HCT116 (cell line): Measurements from ENCODE around the gene GPBAR1. TPM values are rescaled to one million over a fixed set of nuclear protein-coding genes. Genes with fewer than 3 reads are reported as not detected.

Experiments used
- ATAC-seq: fragments of 200-7000 bp; cut with Tn5 transposase; 2 replicates; pipeline ENCODE4 v1.9.1; 2020; ENCODE audit warnings: mild to moderate bottlenecking, moderate library complexity
- BruUV-seq: library from RNA; stranded (reverse); fragments of 400-500 nt; replicated peaks from 2 replicates; lab custom pipeline; 2021; lab: Mats Ljungman, UMichigan
- CTCF ChIA-PET: fragments of 300-600 bp; sonication (Branson Sonifier 250); formaldehyde crosslinking; loops from one replicate; lab custom pipeline; 2021; ENCODE audit warnings: antibody characterized with exemption; lab: Charles Lee
- POLR2A ChIA-PET: fragments of 300-600, 350-600 bp; sonication (Branson Sonifier 250); formaldehyde crosslinking; loops from one replicate; lab custom pipeline; 2021; ENCODE audit warnings: antibody characterized with exemption; lab: Charles Lee
- RAD21 ChIA-PET, 2 experiments: fragments of 300-600 bp; sonication (Branson Sonifier 250); formaldehyde crosslinking; loops; one replicate each; lab custom pipeline; 2023; ENCODE audit warnings: low total read pairs in 2 of 2; ENCODE audit not compliant: uncharacterized antibody in 2 of 2, unreplicated experiment in 2 of 2, low non-redundant PET in 1 of 2; lab: Charles Lee
- DNase-seq: peaks from one replicate; pipeline ENCODE4 v3.0.0-alpha.2; 2010; ENCODE audit warnings: low read depth, low spot score
- H2AFZ ChIP-seq: fragments of 200-600 bp; shearing (Covaris generic), sonication (generic); 2 replicates; pipeline ENCODE4 v1.6.1; 2017; ENCODE audit warnings: low read depth, mixed run types, mixed read lengths, antibody characterized with exemption, low read length; ENCODE audit not compliant: poor library complexity, severe bottlenecking
- H3K27ac ChIP-seq: 2 replicates; pipeline ENCODE4 v1.5.1; 2012; ENCODE audit warnings: low read depth, low read length
- H3K27me3 ChIP-seq: fragments of 200-600 bp; sonication (generic); 2 replicates; pipeline ENCODE4 v1.6.1; 2016; ENCODE audit warnings: mixed run types, low read length, mixed read lengths; ENCODE audit not compliant: insufficient read depth
- H3K36me3 ChIP-seq, 2 experiments: fragments of 200-500 bp in 1 of 2; fragments of 200-600 bp in 1 of 2; sonication (Bioruptor generic) in 1 of 2; sonication (generic) in 1 of 2; 2 replicates each; pipeline versions ENCODE4 v1.5.1 to v1.6.1; 2014 to 2016; ENCODE audit warnings: low read length in 2 of 2, inconsistent platforms in 1 of 2, mixed read lengths in 1 of 2, mixed run types in 1 of 2; ENCODE audit not compliant: insufficient read depth in 2 of 2, control insufficient read depth in 1 of 2
- H3K4me1 ChIP-seq, 2 experiments: fragments of 200-600 bp in 1 of 2; sonication (generic) in 1 of 2; 2 replicates each; pipeline versions ENCODE4 v1.5.1 to v1.6.1; 2012 to 2017; ENCODE audit warnings: low read length in 2 of 2, inconsistent platforms in 1 of 2, mild to moderate bottlenecking in 1 of 2, mixed read lengths in 1 of 2, mixed run types in 1 of 2, moderate library complexity in 1 of 2; ENCODE audit not compliant: insufficient read depth in 2 of 2, control insufficient read depth in 1 of 2
- H3K4me2 ChIP-seq: fragments of 200-600 bp; sonication (generic); 2 replicates; pipeline ENCODE4 v1.6.1; 2017; ENCODE audit warnings: mixed run types, low read length, mixed read lengths
- H3K4me3 ChIP-seq, 2 experiments: fragments of 200-600 bp in 1 of 2; sonication (generic) in 1 of 2; replicated peaks in 1 of 2; 2 replicates each; pipeline ENCODE4 v1.5.1; 2011 to 2016; ENCODE audit warnings: low read length in 2 of 2, control low read depth in 1 of 2, low read depth in 1 of 2, mild to moderate bottlenecking in 1 of 2, mixed read lengths in 1 of 2, mixed run types in 1 of 2
- H3K79me2 ChIP-seq: fragments of 200-600 bp; sonication (generic); 2 replicates; pipeline ENCODE4 v1.6.1; 2017; ENCODE audit warnings: mild to moderate bottlenecking, mixed run types, low read length, moderate library complexity, mixed read lengths; ENCODE audit not compliant: insufficient read depth
- H3K9ac ChIP-seq: fragments of 200-600 bp; sonication (generic); 2 replicates; pipeline ENCODE4 v1.6.1; 2016; ENCODE audit warnings: low read length, mixed read lengths
- H3K9me2 ChIP-seq: fragments of 200-600 bp; sonication (generic), shearing (Covaris generic); 2 replicates; pipeline ENCODE4 v1.6.1; 2017; ENCODE audit warnings: mixed run types, mild to moderate bottlenecking, moderate library complexity; ENCODE audit not compliant: insufficient read depth
- H3K9me3 ChIP-seq, 2 experiments: fragments of 200-500 bp in 1 of 2; fragments of 200-600 bp in 1 of 2; sonication (Bioruptor generic) in 1 of 2; sonication (generic) in 1 of 2; 2 replicates each; pipeline ENCODE4 v1.6.1; 2014 to 2017; ENCODE audit warnings: low read length in 2 of 2, mixed read lengths in 2 of 2, inconsistent platforms in 1 of 2, low read depth in 1 of 2, mild to moderate bottlenecking in 1 of 2, mixed run types in 1 of 2, moderate library complexity in 1 of 2; ENCODE audit not compliant: control insufficient read depth in 1 of 2, insufficient read depth in 1 of 2
- H4K20me1 ChIP-seq: fragments of 200-600 bp; sonication (generic), shearing (Covaris generic); 2 replicates; pipeline ENCODE4 v1.6.1; 2017; ENCODE audit warnings: mixed run types, mild to moderate bottlenecking, moderate library complexity; ENCODE audit not compliant: insufficient read depth
- ATF3 ChIP-seq: IDR thresholded peaks from 2 replicates; pipeline ENCODE4 v1.6.1; 2012
- CBX3 ChIP-seq: IDR thresholded peaks from 2 replicates; pipeline ENCODE4 v1.6.1; 2012; ENCODE audit warnings: low read depth
- CEBPB ChIP-seq: IDR thresholded peaks from 2 replicates; pipeline ENCODE4 v1.6.1; 2012; ENCODE audit warnings: low read depth
- EGR1 ChIP-seq: IDR thresholded peaks from 2 replicates; pipeline ENCODE4 v1.6.1; 2012; ENCODE audit warnings: low read depth
- ELF1 ChIP-seq: IDR thresholded peaks from 2 replicates; pipeline ENCODE4 v1.6.1; 2012; ENCODE audit warnings: low read depth, borderline replicate concordance
- EZH2 ChIP-seq: fragments of 200-600 bp; sonication (generic); IDR thresholded peaks from 2 replicates; pipeline ENCODE4 v1.6.1; 2017; ENCODE audit warnings: antibody characterized with exemption, mixed run types
- JUND ChIP-seq: IDR thresholded peaks from 2 replicates; pipeline ENCODE4 v1.6.1; 2012
- REST ChIP-seq: IDR thresholded peaks from 2 replicates; pipeline ENCODE4 v1.6.1; 2012; ENCODE audit warnings: low read depth
- SRF ChIP-seq: IDR thresholded peaks from 2 replicates; pipeline ENCODE4 v1.6.1; 2012; ENCODE audit warnings: low read depth
- TCF7L2 ChIP-seq: IDR thresholded peaks from 2 replicates; pipeline ENCODE4 v1.7.0; 2011; ENCODE audit warnings: borderline replicate concordance, inconsistent platforms; ENCODE audit not compliant: insufficient read depth, insufficient read length; ENCODE audit errors: extremely low read depth
- intact Hi-C: fragments of 100-400 bp; cut with micrococcal nuclease; formaldehyde crosslinking; loops from 2 replicates; pipeline ENCODE4 v1.10.0; 2022
- total RNA-seq: library from RNA; stranded (reverse); gene quantifications from one replicate; pipeline ENCODE4 v1.2.1, GENCODE V29; 2021; ENCODE audit not compliant: unreplicated experiment

The GPBAR1 gene
- total RNA-seq, 1 experiment from 2014 or later = 0.27 TPM

GRCh38 chr2:218219934-218220333 lies 40.9 kb upstream of the GPBAR1 start:
- Histone ChIP-seq H3K9me2 (no peaks in the 10 kb centered on the region), H3K27ac (no peak overlapping the region), H3K9me3 (no peaks in the 10 kb centered on the region), H3K36me3 (peaks cover 5 to 17% of the 10 kb centered on the region in 2 experiments; a peak in 3 of 4 replicates), H3K79me2 (peaks cover 79% of the 10 kb centered on the region), H3K9ac (no peak overlapping the region), H3K4me3 (no peak overlapping the region), H3K4me1 (peaks cover 12 to 26% of the 10 kb centered on the region in 2 experiments), H2AFZ (no peak overlapping the region), H3K27me3 (no peaks in the 10 kb centered on the region), H3K4me2 (no peak overlapping the region), H4K20me1 (peaks cover 13% of the 10 kb centered on the region; the same call in 1 of the 2 replicates)
- ATAC-seq = no peak
- POLR2A ChIA-PET = no interaction called here
- DNase-seq = no peak
- RAD21 ChIA-PET = no interaction called here
- TF ChIP-seq ATF3 (no peak), CEBPB (no peak), EZH2 (no peak)
- BruUV-seq = no TSS peak
- intact Hi-C loops = no loop called here
- CTCF ChIA-PET = no interaction called here

GRCh38 chr2:218221000-218221399 lies 39.8 kb upstream of the GPBAR1 start:
- intact Hi-C loops = no loop called here
- Histone ChIP-seq H3K36me3 (peaks cover 13 to 19% of the 10 kb centered on the region in 2 experiments; a peak in 3 of 4 replicates), H3K27me3 (no peaks in the 10 kb centered on the region), H3K79me2 (peaks cover 88% of the 10 kb centered on the region), H3K4me1 (peaks cover 12 to 25% of the 10 kb centered on the region in 2 experiments), H4K20me1 (peaks cover 13% of the 10 kb centered on the region; the same call in 1 of the 2 replicates), H2AFZ (no peak overlapping the region), H3K9me2 (no peaks in the 10 kb centered on the region), H3K4me2 (no peak overlapping the region), H3K9me3 (no peaks in the 10 kb centered on the region), H3K9ac (no peak overlapping the region), H3K27ac (no peak overlapping the region), H3K4me3 (no peak overlapping the region)
- ChIA-PET RAD21 (no interaction called here), CTCF (no interaction called here), POLR2A (no interaction called here)
- TF ChIP-seq JUND (no peak), ATF3 (no peak), ELF1 (no peak), EGR1 (no peak), REST (no peak), TCF7L2 (no peak), CBX3 (no peak), SRF (no peak), EZH2 (no peak)
- DNase-seq (no peak), ATAC-seq (no peak)
- BruUV-seq = no TSS peak
